ENCODE data around the gene FAM111B. TPM values are rescaled to one million over a fixed set of nuclear protein-coding genes. Genes with fewer than 3 reads are reported as not detected.

Gene FAM111B
- total RNA-seq, 1 experiment from 2014 or later, result 10.7 TPM

DNA sequence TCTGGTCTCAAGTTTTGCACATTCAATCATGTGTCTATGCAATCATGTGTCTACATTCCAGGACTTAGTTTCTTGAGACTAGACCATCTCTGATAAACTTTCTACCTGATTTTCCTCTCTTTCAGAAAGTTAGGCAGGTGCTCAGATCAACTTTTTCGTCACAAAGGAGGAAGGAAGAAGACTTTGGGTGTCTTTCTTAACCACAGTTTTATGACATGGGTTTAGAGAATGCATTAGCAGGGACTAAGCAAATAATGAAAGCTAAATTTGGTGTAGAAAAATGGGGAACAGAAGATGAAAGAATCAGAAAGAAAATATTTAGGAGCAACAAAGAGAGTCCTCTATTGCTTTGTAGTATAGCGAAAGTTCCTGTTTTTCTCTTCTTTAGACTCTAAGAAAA is 28.6 kb upstream of the FAM111B start:
- RAD21 ChIA-PET (ENCODE audit: low non-redundant PET in 1 of 2, low total read pairs in 2 of 2, uncharacterized antibody in 2 of 2, unreplicated experiment in 2 of 2), result no interaction called here
- no TSS peak for BruUV-seq (replicated peaks)
- no peaks in the 10 kb centered on the region for H3K36me3 ChIP-seq (ENCODE audit: control insufficient read depth in 1 of 2, insufficient read depth in 2 of 2, low read length in 2 of 2)

More for the DNA sequence above, 28.6 kb upstream of the FAM111B start:
- Histone ChIP-seq H2AFZ (ENCODE audit: low read depth, low read length, poor library complexity, severe bottlenecking) (no peak overlapping the region), H3K9me3 (ENCODE audit: control insufficient read depth in 1 of 2, insufficient read depth in 1 of 2, low read depth in 1 of 2, low read length in 2 of 2) (no peaks in the 10 kb centered on the region), H3K4me1 (ENCODE audit: control insufficient read depth in 1 of 2, insufficient read depth in 2 of 2, low read length in 2 of 2) (no peaks in the 10 kb centered on the region), H3K27ac (ENCODE audit: low read depth, low read length) (no peak overlapping the region), H3K9ac (ENCODE audit: low read length) (no peak overlapping the region), H3K9me2 (ENCODE audit: insufficient read depth) (no peaks in the 10 kb centered on the region), H3K4me2 (ENCODE audit: low read length) (no peak overlapping the region), H3K4me3 (replicated peaks in 1 of 2; ENCODE audit: low read depth in 1 of 2, low read length in 2 of 2) (no peak overlapping the region), H3K27me3 (ENCODE audit: insufficient read depth, low read length) (peaks cover 22% of the 10 kb centered on the region), H4K20me1 (ENCODE audit: insufficient read depth) (no peaks in the 10 kb centered on the region), H3K79me2 (ENCODE audit: insufficient read depth, low read length) (no peaks in the 10 kb centered on the region)
- DNase-seq (ENCODE audit: low read depth, low spot score) (no peak), ATAC-seq (no peak)
- CTCF ChIA-PET, result no interaction called here
- POLR2A ChIA-PET, result no interaction called here
- intact Hi-C loops (cut with micrococcal nuclease), result no loop called here
- TF ChIP-seq, protein P1, sequence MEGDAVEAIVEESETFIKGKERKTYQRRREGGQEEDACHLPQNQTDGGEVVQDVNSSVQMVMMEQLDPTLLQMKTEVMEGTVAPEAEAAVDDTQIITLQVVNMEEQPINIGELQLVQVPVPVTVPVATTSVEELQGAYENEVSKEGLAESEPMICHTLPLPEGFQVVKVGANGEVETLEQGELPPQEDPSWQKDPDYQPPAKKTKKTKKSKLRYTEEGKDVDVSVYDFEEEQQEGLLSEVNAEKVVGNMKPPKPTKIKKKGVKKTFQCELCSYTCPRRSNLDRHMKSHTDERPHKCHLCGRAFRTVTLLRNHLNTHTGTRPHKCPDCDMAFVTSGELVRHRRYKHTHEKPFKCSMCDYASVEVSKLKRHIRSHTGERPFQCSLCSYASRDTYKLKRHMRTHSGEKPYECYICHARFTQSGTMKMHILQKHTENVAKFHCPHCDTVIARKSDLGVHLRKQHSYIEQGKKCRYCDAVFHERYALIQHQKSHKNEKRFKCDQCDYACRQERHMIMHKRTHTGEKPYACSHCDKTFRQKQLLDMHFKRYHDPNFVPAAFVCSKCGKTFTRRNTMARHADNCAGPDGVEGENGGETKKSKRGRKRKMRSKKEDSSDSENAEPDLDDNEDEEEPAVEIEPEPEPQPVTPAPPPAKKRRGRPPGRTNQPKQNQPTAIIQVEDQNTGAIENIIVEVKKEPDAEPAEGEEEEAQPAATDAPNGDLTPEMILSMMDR (IDR thresholded peaks at IDR 0.05 in 2 of 3, conservative IDR thresholded peaks at IDR 0.05 in 1 of 3; ENCODE audit: borderline replicate concordance in 1 of 3, insufficient read depth in 1 of 3, low read depth in 2 of 3, low read length in 2 of 3), result no peak
- TF ChIP-seq ZFX (IDR thresholded peaks at IDR 0.05) (no peak), YY1 (IDR thresholded peaks at IDR 0.05; ENCODE audit: extremely low read depth, insufficient replicate concordance, low read depth, low read length) (no peak), EGR1 (IDR thresholded peaks at IDR 0.05; ENCODE audit: low read depth) (no peak), EZH2phosphoT487 (IDR thresholded peaks at IDR 0.05; ENCODE audit: borderline replicate concordance) (no peak), MAX (IDR thresholded peaks at IDR 0.05) (no peak), ZBTB33 (IDR thresholded peaks at IDR 0.05; ENCODE audit: extremely low read depth, insufficient replicate concordance, low read length) (no peak)

Measured in HCT116 (cell line).